GM20000 (cell line): ENCODE data around the gene BMP8A.
"Not testable (repeated sequence)": the region's sequence is repeated elsewhere in the genome, so short reads cannot be mapped to it uniquely, and the experiment has no call there.

Source experiments
- DNase-seq: peaks from one replicate; pipeline ENCODE4 v3.0.0; 2012; ENCODE audit warnings: low spot score
- TF ChIP-seq, protein P1 (sequence below): IDR thresholded peaks from 2 replicates; pipeline ENCODE4 v1.5.1; 2012; ENCODE audit warnings: mild to moderate bottlenecking, control low read depth; ENCODE audit errors: extremely low read depth, missing control alignments

Gene BMP8A

DNA sequence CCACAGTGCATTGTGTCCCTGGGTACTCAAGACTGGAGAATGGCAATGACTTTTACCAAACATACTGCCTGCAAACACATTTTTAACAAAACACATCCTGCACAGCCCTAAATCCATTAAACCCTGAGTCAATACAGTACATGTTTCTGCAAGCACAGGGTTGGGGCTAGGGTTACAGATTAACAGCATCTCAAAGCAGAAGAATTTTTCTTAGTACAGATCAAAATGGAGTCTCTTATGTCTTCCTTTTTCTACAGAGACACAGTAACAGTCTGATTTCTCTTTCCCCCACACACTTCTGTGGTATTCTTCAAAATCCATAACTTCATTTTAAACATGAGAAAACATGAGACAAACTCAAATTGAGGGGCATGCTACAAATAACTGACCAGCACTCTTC lies 13.9 kb downstream of the BMP8A start:
- TF ChIP-seq, protein P1, sequence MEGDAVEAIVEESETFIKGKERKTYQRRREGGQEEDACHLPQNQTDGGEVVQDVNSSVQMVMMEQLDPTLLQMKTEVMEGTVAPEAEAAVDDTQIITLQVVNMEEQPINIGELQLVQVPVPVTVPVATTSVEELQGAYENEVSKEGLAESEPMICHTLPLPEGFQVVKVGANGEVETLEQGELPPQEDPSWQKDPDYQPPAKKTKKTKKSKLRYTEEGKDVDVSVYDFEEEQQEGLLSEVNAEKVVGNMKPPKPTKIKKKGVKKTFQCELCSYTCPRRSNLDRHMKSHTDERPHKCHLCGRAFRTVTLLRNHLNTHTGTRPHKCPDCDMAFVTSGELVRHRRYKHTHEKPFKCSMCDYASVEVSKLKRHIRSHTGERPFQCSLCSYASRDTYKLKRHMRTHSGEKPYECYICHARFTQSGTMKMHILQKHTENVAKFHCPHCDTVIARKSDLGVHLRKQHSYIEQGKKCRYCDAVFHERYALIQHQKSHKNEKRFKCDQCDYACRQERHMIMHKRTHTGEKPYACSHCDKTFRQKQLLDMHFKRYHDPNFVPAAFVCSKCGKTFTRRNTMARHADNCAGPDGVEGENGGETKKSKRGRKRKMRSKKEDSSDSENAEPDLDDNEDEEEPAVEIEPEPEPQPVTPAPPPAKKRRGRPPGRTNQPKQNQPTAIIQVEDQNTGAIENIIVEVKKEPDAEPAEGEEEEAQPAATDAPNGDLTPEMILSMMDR = no peak
- no peak for DNase-seq

DNA sequence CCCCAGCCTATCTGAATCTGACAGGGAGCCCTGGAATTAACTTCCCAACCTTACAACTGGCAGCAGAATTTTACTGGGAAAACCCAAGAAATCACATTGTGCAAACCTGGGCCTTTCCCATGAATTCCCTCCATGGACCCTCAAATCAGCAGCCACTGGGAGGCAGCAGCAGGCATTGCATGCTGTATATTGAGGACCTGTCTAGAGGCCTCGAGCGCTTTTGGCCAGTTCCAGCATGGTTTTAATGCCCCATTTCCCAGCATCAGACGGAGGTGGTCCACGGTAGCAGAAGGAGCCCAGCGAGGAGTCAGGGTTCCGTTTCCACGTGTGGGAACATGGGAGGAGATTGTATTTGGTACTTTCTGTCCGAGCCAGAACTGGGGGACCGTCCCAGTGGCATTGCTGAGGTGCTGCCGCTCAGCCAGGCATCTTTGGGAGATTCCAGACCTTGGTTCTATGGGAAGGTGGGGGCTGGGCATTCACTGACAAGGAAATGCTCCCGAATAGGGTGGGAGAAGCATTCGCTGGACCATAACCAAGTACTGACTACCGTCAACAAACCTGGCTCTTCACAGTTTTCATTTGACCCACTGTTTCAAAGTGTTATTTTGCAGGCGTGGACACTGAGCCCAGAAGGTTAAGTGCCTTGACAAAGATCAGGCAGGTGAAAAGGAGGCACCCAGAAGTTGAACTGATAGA lies 15.9 kb downstream of the BMP8A start:
- TF ChIP-seq, protein P1 = peak; percentile 12
- no peak for DNase-seq

DNA sequence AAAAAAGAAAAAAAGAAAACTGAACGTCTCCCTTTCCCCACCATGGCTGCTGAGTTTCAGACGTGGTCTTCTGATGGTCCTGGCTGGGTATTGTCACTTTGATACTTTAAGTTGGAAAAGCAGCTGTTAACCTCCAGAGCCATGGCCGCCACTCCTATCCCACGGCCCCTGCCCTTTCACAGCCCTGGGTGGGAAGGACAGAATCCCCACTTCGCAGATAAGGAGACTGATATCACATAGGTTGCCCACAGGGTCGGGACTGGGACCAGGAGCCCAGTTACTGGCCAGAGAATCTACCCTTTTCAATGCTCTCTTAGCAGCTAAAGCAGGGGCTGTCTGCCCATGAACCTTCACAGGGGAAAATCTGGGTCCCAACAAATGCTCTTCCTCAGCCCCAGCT lies 16.8 kb downstream of the BMP8A start:
- TF ChIP-seq, protein P1 = no peak
- no peak for DNase-seq

DNA sequence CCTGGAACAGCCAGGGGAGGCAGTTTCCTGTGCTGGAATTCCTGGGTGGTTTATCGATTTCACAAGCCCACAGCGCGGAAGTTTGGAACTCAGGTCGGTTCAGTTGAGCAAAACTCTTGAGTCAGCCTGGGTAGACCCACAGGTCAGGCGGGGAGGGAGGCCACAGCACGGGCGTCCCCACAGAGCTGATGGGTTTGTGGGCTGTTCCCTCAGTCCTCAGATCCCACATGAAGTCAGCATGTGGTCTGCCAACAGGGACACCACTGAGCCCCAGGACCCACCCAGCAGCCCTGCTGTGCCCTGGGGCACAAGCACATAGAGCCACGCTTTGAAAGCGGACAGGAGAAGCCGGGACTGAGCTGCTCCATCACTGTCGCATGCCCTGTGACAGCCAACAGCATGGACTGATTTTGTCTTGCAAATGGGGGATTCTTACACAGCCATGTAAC lies 17.4 kb downstream of the BMP8A start:
- TF ChIP-seq, protein P1 = no peak
- no peak for DNase-seq

DNA sequence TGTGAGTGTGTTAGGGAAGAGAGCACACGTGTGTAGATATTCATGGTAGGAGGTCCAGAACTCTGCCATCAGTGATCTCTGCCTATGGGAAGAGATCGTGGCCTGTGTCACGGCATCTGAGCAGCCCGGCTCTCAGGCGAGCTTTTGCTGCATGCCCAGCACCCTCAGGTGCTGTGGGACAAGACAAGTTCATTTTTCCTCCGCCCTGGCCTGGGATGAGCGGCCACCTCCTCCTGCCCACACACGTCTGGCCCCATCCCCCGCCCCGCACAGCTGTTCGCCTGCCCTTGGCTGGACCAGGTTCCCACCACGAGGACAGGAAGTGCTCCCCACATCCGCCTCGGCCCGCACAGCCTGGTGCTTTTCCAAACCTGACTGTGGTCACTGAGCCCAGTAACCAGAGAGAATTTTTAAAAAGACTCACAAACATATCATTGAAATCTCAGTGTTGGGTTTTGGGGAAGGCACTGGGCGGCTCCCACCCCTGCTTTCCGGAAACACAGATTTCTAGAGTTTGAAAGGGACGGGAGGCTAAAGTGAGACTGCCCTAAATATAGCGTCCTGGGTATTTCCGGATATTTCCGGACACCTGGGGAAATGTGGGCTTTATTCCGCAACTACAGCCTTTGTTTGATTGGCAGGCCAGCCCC lies 18.0 kb downstream of the BMP8A start:
- peak; percentile 53 for DNase-seq
- TF ChIP-seq, protein P1 = no peak

DNA sequence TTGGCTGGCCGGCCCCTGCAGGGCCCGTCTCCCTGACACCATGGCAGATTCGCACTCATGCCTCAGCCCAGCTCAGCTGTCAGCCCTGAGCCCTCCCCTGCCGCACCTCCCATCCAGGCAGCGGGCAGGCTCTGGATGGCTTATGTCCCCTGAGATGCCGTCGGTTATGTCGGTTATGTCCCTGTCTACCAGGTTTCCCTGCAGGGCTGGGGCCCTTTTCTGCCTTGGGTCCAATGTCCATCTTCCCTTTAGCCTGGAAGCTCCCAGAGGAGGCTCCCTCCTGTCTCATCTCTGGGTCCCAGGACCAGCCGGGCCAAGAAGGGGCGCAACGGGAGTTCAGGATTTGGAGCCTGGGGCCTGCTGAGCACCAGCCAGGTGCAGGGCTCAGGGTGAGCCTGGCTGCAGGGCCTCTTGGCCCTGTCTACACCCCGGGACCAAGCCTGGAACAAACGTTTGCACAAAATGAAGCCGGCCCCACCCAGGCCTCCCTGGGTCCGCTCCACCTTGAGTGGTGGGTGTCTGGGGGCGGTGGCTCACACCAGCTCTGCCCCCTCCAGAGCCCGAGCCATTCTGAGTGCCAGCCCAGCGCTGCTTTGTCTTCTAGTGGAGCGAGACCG lies 19.2 kb downstream of the BMP8A start:
- not testable (repeated sequence) for DNase-seq

GRCh38 chr1:39511477-39511876 lies 20.0 kb downstream of the BMP8A start:
- not testable (repeated sequence) for DNase-seq

DNA sequence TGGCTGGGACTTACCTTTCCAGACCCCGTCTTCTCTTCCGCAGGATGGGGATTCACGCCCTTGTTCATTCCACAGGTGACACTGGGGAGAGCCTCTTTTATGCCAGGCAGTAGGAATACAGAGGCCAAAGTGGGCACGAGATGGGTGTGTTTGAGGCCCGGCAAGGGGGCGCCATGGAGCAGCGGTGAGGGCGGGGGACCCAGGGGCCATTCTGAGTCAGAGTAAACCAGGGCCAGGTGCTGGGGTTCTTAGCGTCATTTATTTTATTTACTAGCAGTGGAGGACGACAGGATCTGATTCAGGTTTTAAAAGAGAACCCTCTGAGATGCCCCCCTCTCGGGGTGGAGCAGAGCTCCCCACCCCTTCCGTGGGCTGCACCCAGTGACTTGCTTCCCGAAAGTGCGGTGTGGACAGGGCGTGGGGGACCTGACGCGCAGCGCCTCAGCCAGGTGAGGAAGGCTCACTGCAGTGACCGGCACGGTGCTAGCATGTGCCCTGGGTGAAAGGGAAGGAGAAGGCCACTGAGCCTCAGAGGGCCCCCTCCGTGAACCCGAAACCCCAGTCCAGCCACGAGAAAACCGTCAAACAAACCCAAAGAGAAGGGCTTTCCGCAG lies 20.9 kb downstream of the BMP8A start:
- not testable (repeated sequence) for DNase-seq

- DNase-seq = not testable (repeated sequence)
Measured at GRCh38 chr1:39514710-39515124, 23.3 kb downstream of the BMP8A start.

GRCh38 chr1:39515131-39516086 lies 24.0 kb downstream of the BMP8A start:
- not testable (repeated sequence) for DNase-seq

DNA sequence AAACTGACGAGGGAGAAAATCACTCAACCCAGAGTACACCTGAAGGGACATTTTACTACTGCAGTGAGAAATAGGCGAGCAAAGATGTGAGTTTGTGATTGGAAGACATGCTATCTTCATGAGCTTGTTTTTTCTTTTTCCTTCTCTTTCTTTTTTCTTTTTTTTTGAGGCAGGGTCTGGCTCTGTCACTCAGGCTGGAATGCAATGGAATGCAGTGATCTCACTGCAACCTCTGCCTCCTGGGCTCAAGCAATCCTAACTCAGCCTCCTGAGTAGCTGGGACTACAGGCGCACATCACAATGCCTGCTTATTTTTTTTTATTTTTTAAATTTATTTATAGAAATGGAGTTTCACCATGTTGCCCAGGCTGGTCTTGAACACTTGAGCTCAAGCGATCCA lies 25.4 kb downstream of the BMP8A start:
- DNase-seq = not testable (repeated sequence)

- DNase-seq = not testable (repeated sequence)
Measured at GRCh38 chr1:39517936-39518335, 26.5 kb downstream of the BMP8A start.

GRCh38 chr1:39519376-39519775 lies 27.9 kb downstream of the BMP8A start:
- DNase-seq = not testable (repeated sequence)
